Neural crest cell (in vitro differentiated cells): Measurements from ENCODE around the gene TIGD3. TPM values are rescaled to one million over a fixed set of nuclear protein-coding genes. Genes with fewer than 3 reads are reported as not detected.

Experiments used
- DNase-seq: peaks from one replicate; pipeline ENCODE4 v3.0.0; 2021; ENCODE audit warnings: low read depth, mixed read lengths, low spot score
- H3K27ac Mint-ChIP-seq: one replicate; pipeline ENCODE4 v1.8.0; 2021; ENCODE audit warnings: mild to moderate bottlenecking, mixed read lengths; ENCODE audit not compliant: unreplicated experiment
- H3K27me3 Mint-ChIP-seq: 2 replicates; pipeline ENCODE4 v1.8.0; 2021; ENCODE audit warnings: low read depth, mild to moderate bottlenecking, mixed read lengths
- H3K36me3 Mint-ChIP-seq: 2 replicates; pipeline ENCODE4 v1.8.0; 2021; ENCODE audit warnings: low read depth, mild to moderate bottlenecking, mixed read lengths
- H3K4me1 Mint-ChIP-seq: 2 replicates; pipeline ENCODE4 v1.8.0; 2021; ENCODE audit warnings: mixed read lengths
- H3K4me3 Mint-ChIP-seq: one replicate; pipeline ENCODE4 v1.8.0; 2021; ENCODE audit warnings: mild to moderate bottlenecking, mixed read lengths
- H3K9me3 Mint-ChIP-seq: 2 replicates; pipeline ENCODE4 v1.8.0; 2021; ENCODE audit warnings: mixed read lengths
- total RNA-seq: library from RNA; stranded (reverse); gene quantifications from 2 replicates; pipeline ENCODE4 v1.2.1, GENCODE V29; 2021
- TF ChIP-seq, protein P1 (sequence below): fragments of 200-600 bp; sonication (generic); conservative IDR thresholded peaks from 2 replicates; pipeline ENCODE4 v1.5.0; 2021; ENCODE audit warnings: antibody characterized with exemption, mild to moderate bottlenecking

The TIGD3 gene
- total RNA-seq, 1 donor from 2014 or later = 3.3 TPM

DNA sequence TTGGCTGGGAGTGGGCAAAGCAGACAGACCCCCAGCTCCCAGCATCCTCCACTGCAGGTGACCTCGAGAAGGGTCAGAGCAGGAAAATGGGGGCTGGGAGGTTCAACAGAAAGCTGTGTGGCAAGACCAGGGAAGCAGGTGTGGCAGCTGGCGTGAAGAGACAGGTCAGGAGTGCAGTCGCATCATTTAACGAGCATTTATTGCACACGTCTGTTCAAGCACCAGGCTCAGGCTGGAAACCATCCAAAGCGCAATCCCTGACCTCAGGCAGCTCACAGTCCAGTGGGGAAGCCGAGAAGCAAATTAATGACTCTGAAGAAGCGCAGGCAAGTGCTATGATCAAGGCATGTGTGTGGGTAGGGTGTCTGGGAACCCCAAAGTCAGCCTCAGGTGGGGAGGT, 20.5 kb downstream of the TIGD3 start:
- Mint-ChIP-seq H3K36me3 (no peaks in the 10 kb centered on the region), H3K4me3 (no peak overlapping the region), H3K27ac (no peak overlapping the region), H3K9me3 (no peaks in the 10 kb centered on the region), H3K4me1 (no peaks in the 10 kb centered on the region), H3K27me3 (peaks cover 2% of the 10 kb centered on the region)
- TF ChIP-seq, protein P1, sequence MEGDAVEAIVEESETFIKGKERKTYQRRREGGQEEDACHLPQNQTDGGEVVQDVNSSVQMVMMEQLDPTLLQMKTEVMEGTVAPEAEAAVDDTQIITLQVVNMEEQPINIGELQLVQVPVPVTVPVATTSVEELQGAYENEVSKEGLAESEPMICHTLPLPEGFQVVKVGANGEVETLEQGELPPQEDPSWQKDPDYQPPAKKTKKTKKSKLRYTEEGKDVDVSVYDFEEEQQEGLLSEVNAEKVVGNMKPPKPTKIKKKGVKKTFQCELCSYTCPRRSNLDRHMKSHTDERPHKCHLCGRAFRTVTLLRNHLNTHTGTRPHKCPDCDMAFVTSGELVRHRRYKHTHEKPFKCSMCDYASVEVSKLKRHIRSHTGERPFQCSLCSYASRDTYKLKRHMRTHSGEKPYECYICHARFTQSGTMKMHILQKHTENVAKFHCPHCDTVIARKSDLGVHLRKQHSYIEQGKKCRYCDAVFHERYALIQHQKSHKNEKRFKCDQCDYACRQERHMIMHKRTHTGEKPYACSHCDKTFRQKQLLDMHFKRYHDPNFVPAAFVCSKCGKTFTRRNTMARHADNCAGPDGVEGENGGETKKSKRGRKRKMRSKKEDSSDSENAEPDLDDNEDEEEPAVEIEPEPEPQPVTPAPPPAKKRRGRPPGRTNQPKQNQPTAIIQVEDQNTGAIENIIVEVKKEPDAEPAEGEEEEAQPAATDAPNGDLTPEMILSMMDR = no peak
- DNase-seq = no peak

DNA sequence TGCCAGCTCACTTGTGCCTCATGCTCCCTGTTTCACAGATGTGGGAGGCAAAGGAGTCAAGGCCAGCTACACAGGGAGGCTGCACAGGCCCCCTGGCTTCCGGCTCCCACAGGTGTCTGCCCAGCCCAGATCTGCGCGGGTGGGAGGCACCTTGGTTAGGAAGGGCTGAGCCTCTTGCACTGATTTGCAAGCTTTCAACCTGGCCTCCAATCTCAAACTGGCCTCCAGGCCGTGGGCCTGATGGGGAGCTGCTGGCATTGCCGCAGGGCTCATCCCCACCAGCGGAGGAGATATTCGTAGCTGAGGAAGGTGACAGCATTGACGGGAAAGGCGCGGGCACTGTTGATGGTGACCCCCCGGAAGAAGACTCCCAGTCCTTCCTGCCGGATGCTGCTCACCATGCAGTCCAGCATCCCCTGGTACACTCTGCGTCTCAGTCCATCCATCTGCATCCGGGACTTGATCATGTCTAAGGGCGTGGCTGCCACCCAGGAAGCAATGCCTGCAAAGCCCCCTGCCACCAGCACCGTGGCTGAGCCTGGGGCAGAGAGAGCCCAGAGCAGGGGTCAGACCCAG, 21.7 kb downstream of the TIGD3 start:
- no peak overlapping the region for H3K4me3 Mint-ChIP-seq
- H3K27ac Mint-ChIP-seq = no peak overlapping the region
- H3K4me1 Mint-ChIP-seq = no peaks in the 10 kb centered on the region
- TF ChIP-seq, protein P1 = no peak
- H3K27me3 Mint-ChIP-seq = no peaks in the 10 kb centered on the region
- H3K36me3 Mint-ChIP-seq = no peaks in the 10 kb centered on the region
- H3K9me3 Mint-ChIP-seq = no peaks in the 10 kb centered on the region
- no peak for DNase-seq

DNA sequence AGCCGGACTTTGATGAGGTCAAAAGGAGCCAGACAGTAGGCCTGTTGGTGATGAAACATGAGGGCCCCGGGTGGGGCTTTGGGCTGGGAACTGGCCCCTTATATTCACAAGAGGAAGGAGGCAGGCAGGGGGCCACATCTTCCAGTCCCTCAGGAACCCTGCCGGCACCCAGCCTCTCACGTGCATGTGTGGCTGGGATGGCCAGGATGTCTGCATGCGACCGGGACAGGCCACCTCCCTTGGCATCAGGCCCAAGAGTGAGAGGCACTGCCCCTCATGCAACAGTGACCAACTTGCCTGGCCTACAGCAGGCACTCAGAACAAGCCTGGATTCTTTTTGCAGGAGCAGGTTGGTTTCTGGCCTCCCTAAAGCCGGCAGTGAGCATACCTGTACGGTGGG, 22.5 kb downstream of the TIGD3 start:
- Mint-ChIP-seq H3K27ac (no peak overlapping the region), H3K27me3 (no peaks in the 10 kb centered on the region), H3K9me3 (no peaks in the 10 kb centered on the region), H3K4me3 (no peak overlapping the region), H3K4me1 (peaks cover 4% of the 10 kb centered on the region), H3K36me3 (no peaks in the 10 kb centered on the region)
- no peak for DNase-seq
- TF ChIP-seq, protein P1 = no peak

DNA sequence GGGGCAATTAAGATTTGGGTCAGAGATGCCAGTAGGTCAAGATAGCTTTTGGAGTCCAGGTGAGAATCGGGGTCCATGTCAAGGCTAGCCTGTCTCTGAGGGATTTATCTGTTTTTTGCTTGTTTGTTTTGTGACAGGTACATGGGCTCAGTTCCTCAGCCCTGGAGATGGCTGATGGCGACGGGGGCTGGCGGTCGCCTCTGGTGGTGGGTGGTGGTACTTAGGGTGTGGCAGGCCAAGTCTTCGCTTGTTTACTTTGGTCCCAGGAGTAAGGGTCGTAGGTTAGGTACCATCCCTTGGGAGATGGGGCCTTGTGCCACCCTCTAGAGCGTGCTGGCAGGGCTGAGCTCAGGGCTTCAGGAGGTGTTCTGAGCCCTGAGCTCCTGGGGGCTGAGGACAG, 23.2 kb downstream of the TIGD3 start:
- no peak for DNase-seq
- Mint-ChIP-seq H3K4me3 (peak overlapping the region; percentile 27), H3K4me1 (peaks cover 12% of the 10 kb centered on the region), H3K27me3 (no peaks in the 10 kb centered on the region), H3K27ac (no peak overlapping the region), H3K36me3 (no peaks in the 10 kb centered on the region), H3K9me3 (no peaks in the 10 kb centered on the region)
- TF ChIP-seq, protein P1 = no peak

DNA sequence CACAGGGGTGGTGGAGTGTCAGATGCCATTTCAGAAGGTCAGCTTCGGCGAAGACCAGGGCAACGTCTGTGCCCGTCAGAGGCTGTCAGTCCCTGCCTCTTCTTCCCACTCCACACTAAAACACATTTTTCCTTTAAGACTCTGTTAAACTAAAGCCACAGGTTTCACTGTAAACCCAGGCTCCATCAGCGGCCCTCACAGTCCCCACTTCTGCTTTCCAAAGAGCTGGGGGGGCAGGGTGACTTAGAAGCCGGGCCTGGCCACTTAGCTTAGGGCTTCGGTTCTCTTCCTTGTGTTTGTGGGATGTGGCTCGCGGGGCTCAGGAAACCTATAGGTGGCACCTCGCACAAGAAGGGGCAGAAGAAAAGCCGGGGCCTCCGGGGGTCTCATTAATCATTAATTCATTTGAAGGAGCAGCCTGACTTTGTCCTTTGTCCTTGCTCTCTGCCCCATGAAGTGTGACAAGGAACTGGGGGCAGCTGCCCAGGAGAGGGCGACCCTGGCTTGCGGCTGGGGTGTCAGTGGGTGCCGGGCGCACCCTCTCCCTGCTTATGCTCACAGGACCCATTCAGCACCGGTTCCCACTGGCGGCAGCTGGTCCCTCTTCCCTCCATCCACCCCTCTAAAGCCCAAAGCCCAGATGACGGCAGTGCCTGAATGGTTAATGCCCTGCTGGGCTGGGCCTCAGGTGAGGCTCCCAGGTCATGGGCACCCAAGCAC, 23.8 kb downstream of the TIGD3 start:
- TF ChIP-seq, protein P1 = peak; percentile 3
- H3K4me1 Mint-ChIP-seq = peaks cover 17% of the 10 kb centered on the region
- no peaks in the 10 kb centered on the region for H3K9me3 Mint-ChIP-seq
- no peak for DNase-seq
- H3K36me3 Mint-ChIP-seq = no peaks in the 10 kb centered on the region
- H3K4me3 Mint-ChIP-seq = no peak overlapping the region
- no peaks in the 10 kb centered on the region for H3K27me3 Mint-ChIP-seq
- H3K27ac Mint-ChIP-seq = no peak overlapping the region
